Stimulated activated naive B cell treated with anti-CD40 and anti-IgM and Interleukin-4, amounts not matched to agents 10 μg/mL and 1 μg/mL and 100 μg/mL, for 72 hours (primary cell): ENCODE measurements around the gene CYP51A1.
"Not testable (repeated sequence)": the region's sequence is repeated elsewhere in the genome, so short reads cannot be mapped to it uniquely, and the experiment has no call there.

Experiments
- ATAC-seq, 2 donors: fragments of 150-1000 bp; cut with Tn5 transposase; replicated peaks; 2 replicates each; pipeline ENCODE4 v1.10.0; 2021; ENCODE audit warnings: moderate library complexity in 1 of 2
- DNase-seq: peaks from one replicate; pipeline ENCODE4 v3.0.0; 2021
- H3K27ac Mint-ChIP-seq: one replicate; pipeline ENCODE4 v1.8.0; 2022; ENCODE audit warnings: mild to moderate bottlenecking, mixed read lengths
- H3K27me3 Mint-ChIP-seq, 2 donors: one replicate each; pipeline ENCODE4 v1.8.0; 2022; ENCODE audit warnings: mixed read lengths in 2 of 2
- H3K36me3 Mint-ChIP-seq, 2 donors: one replicate each; pipeline ENCODE4 v1.8.0; 2022; ENCODE audit warnings: mixed read lengths in 2 of 2, mild to moderate bottlenecking in 1 of 2
- H3K4me1 Mint-ChIP-seq, 2 donors: one replicate each; pipeline ENCODE4 v1.8.0; 2022; ENCODE audit warnings: mixed read lengths in 2 of 2, mild to moderate bottlenecking in 1 of 2
- H3K4me3 Mint-ChIP-seq, 2 donors: one replicate each; pipeline ENCODE4 v1.8.0; 2022; ENCODE audit warnings: mild to moderate bottlenecking in 2 of 2, mixed read lengths in 2 of 2, moderate library complexity in 1 of 2
- H3K9me3 Mint-ChIP-seq, 2 donors: one replicate each; pipeline ENCODE4 v1.8.0; 2022; ENCODE audit warnings: mixed read lengths in 2 of 2, mild to moderate bottlenecking in 1 of 2

CYP51A1 gene

GRCh38 chr7:92100534-92100933, 33.7 kb downstream of the CYP51A1 start:
- Mint-ChIP-seq H3K36me3 (peaks cover 34 to 47% of the 10 kb centered on the region in 2 donors), H3K27ac (no peak overlapping the region), H3K9me3 (no peaks in the 10 kb centered on the region), H3K4me1 (no peaks in the 10 kb centered on the region), H3K27me3 (no peaks in the 10 kb centered on the region), H3K4me3 (no peak overlapping the region)
- DNase-seq: no peak
- ATAC-seq: no peak

GRCh38 chr7:92095380-92095779, 38.9 kb downstream of the CYP51A1 start:
- no peaks in the 10 kb centered on the region for H3K27me3 Mint-ChIP-seq
- H3K9me3 Mint-ChIP-seq: no peaks in the 10 kb centered on the region
- H3K4me1 Mint-ChIP-seq: no peaks in the 10 kb centered on the region
- ATAC-seq (no peak), DNase-seq (no peak)
- H3K4me3 Mint-ChIP-seq: no peak overlapping the region
- no peak overlapping the region for H3K27ac Mint-ChIP-seq
- H3K36me3 Mint-ChIP-seq: peaks cover 39 to 53% of the 10 kb centered on the region in 2 donors

GRCh38 chr7:92092210-92092609, 42.1 kb downstream of the CYP51A1 start:
- Mint-ChIP-seq H3K27me3 (no peaks in the 10 kb centered on the region), H3K4me3 (no peak overlapping the region), H3K27ac (no peak overlapping the region), H3K9me3 (no peaks in the 10 kb centered on the region), H3K4me1 (no peaks in the 10 kb centered on the region), H3K36me3 (peaks cover 33 to 52% of the 10 kb centered on the region in 2 donors)
- DNase-seq: no peak
- ATAC-seq: no peak

- Mint-ChIP-seq H3K4me3 (no peak overlapping the region), H3K4me1 (no peaks in the 10 kb centered on the region), H3K27ac (no peak overlapping the region), H3K9me3 (no peaks in the 10 kb centered on the region), H3K27me3 (no peaks in the 10 kb centered on the region), H3K36me3 (peaks cover 40 to 60% of the 10 kb centered on the region in 2 donors)
- ATAC-seq (no peak), DNase-seq (no peak)
Measured at GRCh38 chr7:92088266-92088665, 46.0 kb downstream of the CYP51A1 start.

- not testable (repeated sequence) for DNase-seq, H3K27ac Mint-ChIP-seq, H3K9me3 Mint-ChIP-seq, H3K27me3 Mint-ChIP-seq, ATAC-seq, H3K4me3 Mint-ChIP-seq, H3K4me1 Mint-ChIP-seq
- H3K36me3 Mint-ChIP-seq: peaks cover 36 to 54% of the 10 kb centered on the region in 2 donors
Measured at GRCh38 chr7:92083922-92084321, 50.4 kb downstream of the CYP51A1 start.

- Mint-ChIP-seq H3K9me3 (no peaks in the 10 kb centered on the region), H3K27me3 (no peaks in the 10 kb centered on the region), H3K36me3 (peaks cover 28 to 41% of the 10 kb centered on the region in 2 donors), H3K27ac (no peak overlapping the region), H3K4me1 (no peaks in the 10 kb centered on the region), H3K4me3 (no peak overlapping the region)
- ATAC-seq (no peak), DNase-seq (no peak)
Measured at GRCh38 chr7:92076509-92076908, 57.8 kb downstream of the CYP51A1 start.

- no peaks in the 10 kb centered on the region for H3K9me3 Mint-ChIP-seq
- no peaks in the 10 kb centered on the region for H3K27me3 Mint-ChIP-seq
- no peak overlapping the region for H3K27ac Mint-ChIP-seq
- ATAC-seq (peak in 1 of 2 donors; percentile 27), DNase-seq (no peak)
- H3K4me1 Mint-ChIP-seq: no peaks in the 10 kb centered on the region
- H3K4me3 Mint-ChIP-seq: no peak overlapping the region
- peaks cover 31 to 45% of the 10 kb centered on the region in 2 donors for H3K36me3 Mint-ChIP-seq
Measured at GRCh38 chr7:92075455-92076158, 58.7 kb downstream of the CYP51A1 start.

GRCh38 chr7:92072708-92073107, 61.6 kb downstream of the CYP51A1 start:
- no peak overlapping the region for H3K4me3 Mint-ChIP-seq
- ATAC-seq (no peak), DNase-seq (no peak)
- H3K9me3 Mint-ChIP-seq: no peaks in the 10 kb centered on the region
- H3K27me3 Mint-ChIP-seq: no peaks in the 10 kb centered on the region
- H3K36me3 Mint-ChIP-seq: peaks cover 24 to 45% of the 10 kb centered on the region in 2 donors
- H3K4me1 Mint-ChIP-seq: no peaks in the 10 kb centered on the region
- H3K27ac Mint-ChIP-seq: no peak overlapping the region

GRCh38 chr7:92072121-92072520, 62.2 kb downstream of the CYP51A1 start:
- no peak for DNase-seq
- no peaks in the 10 kb centered on the region for H3K27me3 Mint-ChIP-seq
- H3K27ac Mint-ChIP-seq: no peak overlapping the region
- peaks cover 29 to 45% of the 10 kb centered on the region in 2 donors for H3K36me3 Mint-ChIP-seq
- H3K4me1 Mint-ChIP-seq: no peaks in the 10 kb centered on the region
- H3K9me3 Mint-ChIP-seq: no peaks in the 10 kb centered on the region
- no peak for ATAC-seq
- no peak overlapping the region for H3K4me3 Mint-ChIP-seq

- no peaks in the 10 kb centered on the region for H3K27me3 Mint-ChIP-seq
- no peaks in the 10 kb centered on the region for H3K4me1 Mint-ChIP-seq
- H3K9me3 Mint-ChIP-seq: no peaks in the 10 kb centered on the region
- DNase-seq: no peak
- ATAC-seq: no peak
- H3K36me3 Mint-ChIP-seq: peaks cover 34 to 48% of the 10 kb centered on the region in 2 donors
- no peak overlapping the region for H3K4me3 Mint-ChIP-seq
- H3K27ac Mint-ChIP-seq: no peak overlapping the region
Measured at GRCh38 chr7:92071032-92071431, 63.2 kb downstream of the CYP51A1 start.

- no peaks in the 10 kb centered on the region for H3K4me1 Mint-ChIP-seq
- no peak overlapping the region for H3K27ac Mint-ChIP-seq
- DNase-seq: no peak
- H3K9me3 Mint-ChIP-seq: no peaks in the 10 kb centered on the region
- no peak for ATAC-seq
- no peaks in the 10 kb centered on the region for H3K27me3 Mint-ChIP-seq
- H3K4me3 Mint-ChIP-seq: no peak overlapping the region
- peaks cover 17 to 29% of the 10 kb centered on the region in 2 donors for H3K36me3 Mint-ChIP-seq
Measured at GRCh38 chr7:92064438-92065029, 69.7 kb downstream of the CYP51A1 start.
